C4-2B (cell line): Measurements from ENCODE around the gene VPS13D.
"Not testable (repeated sequence)": the region's sequence is repeated elsewhere in the genome, so short reads cannot be mapped to it uniquely, and the experiment has no call there.

Experiments used
- H3K27ac ChIP-seq: fragments of 450-650 bp; 2 replicates; pipeline ENCODE4 v1.5.1; 2017
- ZFX ChIP-seq: fragments of 450-650 bp; IDR thresholded peaks from 2 replicates; pipeline ENCODE4 v1.6.1; 2017
- TF ChIP-seq, protein P1 (sequence below): fragments of 450-650 bp; conservative IDR thresholded peaks from 2 replicates; pipeline ENCODE4 v1.5.1; 2017; ENCODE audit warnings: mild to moderate bottlenecking

VPS13D gene

DNA sequence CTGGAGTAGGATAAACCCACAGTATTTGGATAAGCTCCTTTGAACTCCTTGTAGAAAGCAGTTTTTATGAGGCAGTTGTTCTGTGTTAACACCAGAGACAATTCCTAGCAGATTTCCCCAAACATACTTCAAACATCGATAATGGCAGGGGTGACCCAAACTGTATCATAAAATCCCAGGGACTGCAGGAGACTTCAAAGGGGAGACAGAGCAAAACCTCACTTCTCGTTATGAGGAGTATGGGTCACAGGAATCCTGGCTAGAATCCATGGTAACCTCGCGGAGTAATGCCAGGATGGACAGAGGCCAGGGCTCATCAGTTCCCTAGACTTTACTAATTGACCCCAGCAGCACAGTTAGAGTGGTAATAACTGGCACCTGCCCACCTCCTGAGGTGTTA is 240.2 kb downstream of the VPS13D start:
- TF ChIP-seq, protein P1, sequence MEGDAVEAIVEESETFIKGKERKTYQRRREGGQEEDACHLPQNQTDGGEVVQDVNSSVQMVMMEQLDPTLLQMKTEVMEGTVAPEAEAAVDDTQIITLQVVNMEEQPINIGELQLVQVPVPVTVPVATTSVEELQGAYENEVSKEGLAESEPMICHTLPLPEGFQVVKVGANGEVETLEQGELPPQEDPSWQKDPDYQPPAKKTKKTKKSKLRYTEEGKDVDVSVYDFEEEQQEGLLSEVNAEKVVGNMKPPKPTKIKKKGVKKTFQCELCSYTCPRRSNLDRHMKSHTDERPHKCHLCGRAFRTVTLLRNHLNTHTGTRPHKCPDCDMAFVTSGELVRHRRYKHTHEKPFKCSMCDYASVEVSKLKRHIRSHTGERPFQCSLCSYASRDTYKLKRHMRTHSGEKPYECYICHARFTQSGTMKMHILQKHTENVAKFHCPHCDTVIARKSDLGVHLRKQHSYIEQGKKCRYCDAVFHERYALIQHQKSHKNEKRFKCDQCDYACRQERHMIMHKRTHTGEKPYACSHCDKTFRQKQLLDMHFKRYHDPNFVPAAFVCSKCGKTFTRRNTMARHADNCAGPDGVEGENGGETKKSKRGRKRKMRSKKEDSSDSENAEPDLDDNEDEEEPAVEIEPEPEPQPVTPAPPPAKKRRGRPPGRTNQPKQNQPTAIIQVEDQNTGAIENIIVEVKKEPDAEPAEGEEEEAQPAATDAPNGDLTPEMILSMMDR, result no peak
- TF ChIP-seq ZFX, result no peak
- H3K27ac ChIP-seq, result peak overlapping the region; percentile 8; the same call in 1 of the 2 replicates

DNA sequence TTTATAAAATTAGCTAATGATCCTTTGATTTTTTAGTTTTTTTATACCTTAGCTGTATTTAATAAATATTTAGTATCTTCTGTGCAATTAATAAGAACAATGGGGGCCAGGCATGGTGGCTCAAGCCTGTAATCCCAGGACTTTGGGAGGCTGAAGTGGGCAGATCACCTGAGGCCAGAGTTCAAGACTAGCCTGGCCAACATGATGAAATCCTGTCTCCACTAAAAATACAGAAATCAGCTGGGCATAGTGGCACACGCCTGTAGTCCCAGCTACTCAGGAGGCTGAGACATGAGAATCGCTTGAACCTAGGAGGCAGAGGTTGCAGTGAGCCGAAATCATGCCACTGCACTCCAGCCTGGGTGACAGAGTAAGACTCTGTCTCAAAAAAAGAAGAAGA is 241.1 kb downstream of the VPS13D start:
- not testable (repeated sequence) for H3K27ac ChIP-seq

DNA sequence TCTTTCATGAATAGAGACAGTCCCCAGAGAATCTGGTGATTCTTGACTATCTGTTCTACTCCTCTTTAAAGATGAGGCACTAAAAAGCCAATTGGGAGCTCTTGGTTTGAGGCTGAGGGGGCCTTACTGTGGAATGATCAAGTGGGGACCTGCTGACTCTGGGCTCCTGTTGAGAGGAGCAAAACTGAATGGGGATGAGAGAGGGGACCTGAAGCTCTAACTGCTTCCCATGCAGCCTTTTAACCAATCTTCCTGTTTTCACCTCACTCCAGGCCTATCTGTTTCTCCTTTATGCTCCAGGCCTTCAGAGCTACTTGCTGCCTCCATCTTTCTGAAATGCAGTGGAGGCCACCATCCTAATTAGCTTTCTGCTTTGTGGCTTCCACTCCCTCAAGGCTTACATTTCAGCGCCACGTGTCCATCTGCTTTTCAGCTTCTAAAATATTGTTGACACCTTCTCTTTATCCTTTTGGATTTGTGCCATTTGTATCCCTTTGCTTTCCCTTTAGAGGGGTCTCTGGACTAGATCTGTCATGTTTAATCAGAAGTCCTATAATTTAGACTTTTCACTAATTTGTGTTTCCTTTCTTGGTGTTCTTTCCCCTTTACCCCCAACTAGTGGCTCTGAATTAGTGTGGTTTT is 242.4 kb downstream of the VPS13D start:
- H3K27ac ChIP-seq, result no peak overlapping the region
- TF ChIP-seq, protein P1, result no peak
- no peak for TF ChIP-seq ZFX

DNA sequence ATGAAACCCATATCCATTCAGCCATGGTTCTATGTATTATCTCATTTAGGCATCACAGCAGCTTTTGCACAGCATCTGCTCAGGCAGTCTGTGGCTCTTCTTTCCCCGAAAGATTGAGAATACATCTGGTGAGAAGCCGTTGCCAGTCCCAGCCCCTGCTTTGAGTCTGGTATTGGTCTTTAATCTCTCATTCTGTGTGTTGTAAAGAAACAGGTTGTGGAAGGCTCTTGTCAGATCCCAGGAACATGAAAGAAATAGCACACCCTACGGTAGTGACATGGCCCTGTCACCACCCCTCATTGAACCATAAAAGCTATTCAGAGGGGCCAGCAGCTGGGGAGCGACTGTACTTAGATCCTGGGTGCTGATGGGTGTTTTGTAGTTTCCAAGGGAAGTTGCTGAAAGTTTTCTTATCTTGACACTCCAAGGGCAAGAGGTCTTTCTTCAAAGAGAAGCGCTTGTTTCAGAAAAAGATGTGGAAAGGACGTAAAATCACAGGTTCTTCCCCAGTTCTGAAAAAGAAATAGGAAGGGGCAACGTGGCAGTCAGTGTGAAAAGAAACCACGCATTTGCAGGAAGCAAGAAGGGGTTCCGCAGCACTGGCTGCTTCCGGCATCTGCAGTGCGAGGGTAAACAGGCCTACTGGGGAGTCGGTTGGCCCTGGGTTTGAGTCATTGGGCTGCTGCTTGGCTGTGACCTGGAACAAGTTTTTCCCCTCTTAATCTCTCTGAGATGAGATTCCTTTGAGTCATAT is 243.1 kb downstream of the VPS13D start:
- no peak for TF ChIP-seq ZFX
- TF ChIP-seq, protein P1, result no peak
- H3K27ac ChIP-seq, result no peak overlapping the region

DNA sequence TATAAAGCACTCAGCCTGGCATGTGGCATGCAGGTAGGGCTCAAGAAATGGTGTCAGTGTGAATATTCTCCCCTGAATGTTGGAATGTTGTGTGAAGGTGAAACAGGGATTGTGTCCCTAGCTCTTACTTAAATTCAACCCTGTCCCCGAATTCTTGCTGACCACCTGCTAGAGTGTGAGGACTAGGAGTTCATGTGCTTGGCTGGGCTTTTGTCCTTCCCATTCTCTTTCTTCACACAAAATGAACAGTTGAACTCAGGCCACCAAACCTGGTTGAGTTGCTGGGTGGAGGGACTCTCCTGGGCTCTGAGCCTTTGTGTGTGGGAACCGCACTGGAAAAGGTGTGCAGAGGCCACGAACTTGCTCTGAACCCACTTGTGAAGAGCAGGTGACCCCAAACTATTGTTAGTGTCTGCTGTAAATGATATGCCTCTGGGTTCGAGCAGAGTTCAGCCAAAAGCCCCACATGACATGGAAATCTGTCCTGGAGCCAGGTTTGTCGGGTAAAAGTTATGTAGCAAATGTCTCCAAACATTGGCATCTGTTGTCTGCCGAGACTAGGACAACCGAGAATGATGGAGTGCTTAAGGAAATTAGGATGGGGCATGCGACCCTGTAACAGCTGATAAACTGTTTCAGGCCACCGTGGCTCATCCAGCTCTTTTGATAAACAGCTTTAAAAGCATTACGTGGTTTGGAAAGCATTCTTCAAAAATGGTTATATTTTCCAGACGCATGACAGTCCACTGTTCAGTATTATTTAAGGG is 243.9 kb downstream of the VPS13D start:
- TF ChIP-seq ZFX, result no peak
- TF ChIP-seq, protein P1, result no peak
- H3K27ac ChIP-seq, result no peak overlapping the region; the same call in 1 of the 2 replicates

DNA sequence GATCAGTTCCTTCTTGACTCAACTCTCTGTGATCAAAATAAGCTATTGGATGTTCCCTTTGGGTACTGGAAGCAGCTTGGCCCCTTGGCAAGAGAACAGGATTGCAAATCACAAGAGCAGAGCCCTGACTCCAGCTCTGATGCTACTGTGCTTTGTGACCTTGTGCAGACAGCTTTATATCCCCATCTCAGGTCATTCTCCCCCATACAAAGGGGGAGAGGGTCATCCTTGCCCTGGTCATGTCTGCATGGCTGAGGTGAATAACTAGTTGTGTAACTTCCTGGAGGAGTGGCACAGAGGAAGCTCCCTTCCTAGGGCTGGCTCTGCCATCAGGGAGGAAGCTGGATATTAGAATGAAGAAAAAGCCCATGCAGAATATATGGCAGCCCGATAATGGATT is 245.3 kb downstream of the VPS13D start:
- TF ChIP-seq, protein P1, result no peak
- TF ChIP-seq ZFX, result no peak
- peak overlapping the region; percentile 74 for H3K27ac ChIP-seq

DNA sequence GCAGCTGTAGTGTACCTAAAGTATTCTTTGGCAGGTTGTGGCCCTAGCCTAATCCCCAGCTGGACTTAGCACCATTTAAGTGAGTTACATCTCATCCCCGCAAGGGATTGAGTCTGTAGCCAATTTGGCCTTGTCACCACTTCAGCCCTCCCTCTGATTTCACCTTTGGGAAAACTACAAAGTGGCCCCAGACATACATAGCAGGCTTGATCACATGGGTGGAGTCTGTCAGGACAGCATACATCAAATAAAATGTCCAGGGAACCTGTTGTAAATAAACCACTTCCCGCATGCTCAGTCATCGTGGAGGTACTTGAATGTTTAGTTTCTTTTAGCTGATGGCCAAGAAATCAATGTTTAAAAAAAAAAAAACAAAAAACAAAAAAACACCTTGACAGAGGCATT is 245.7 kb downstream of the VPS13D start:
- H3K27ac ChIP-seq, result peak overlapping the region; percentile 74
- no peak for TF ChIP-seq ZFX
- TF ChIP-seq, protein P1, result no peak
